ENCODE results near the gene PTTG1IP2. TPM values are rescaled to one million over a fixed set of nuclear protein-coding genes. Genes with fewer than 3 reads are reported as not detected.

The PTTG1IP2 gene
- total RNA-seq, 1 experiment from 2014 or later: not detected

DNA sequence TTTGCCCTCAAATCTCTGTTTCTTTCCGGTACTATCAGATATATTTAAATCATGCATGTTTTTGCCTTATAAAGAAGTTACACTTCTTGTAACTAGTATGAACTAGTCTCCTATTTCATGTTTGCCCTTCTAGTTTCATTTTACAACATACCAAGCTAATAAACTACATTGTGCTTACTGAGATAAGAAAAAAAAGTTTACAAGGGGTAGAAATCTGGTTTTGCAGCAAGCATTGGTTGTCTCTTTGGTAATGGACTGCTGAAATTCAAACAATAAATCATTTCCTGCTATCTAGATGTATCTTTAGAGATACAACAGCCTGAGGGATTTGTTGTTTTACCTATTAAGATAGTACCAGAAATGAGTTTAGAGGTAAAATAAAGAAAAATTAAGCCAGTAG, 18.8 kb downstream of the PTTG1IP2 start:
- Mint-ChIP-seq H3K4me1 (peaks cover 0 to 6% of the 10 kb centered on the region in 2 experiments; a peak in 2 of 4 replicates), H3K27me3 (ENCODE audit: low read depth) (no peaks in the 10 kb centered on the region), H3K4me3 (no peak overlapping the region), H3K27ac (no peak overlapping the region), H3K36me3 (ENCODE audit: insufficient read depth in 1 of 3, low read depth in 3 of 3) (no peaks in the 10 kb centered on the region), H3K9me3 (no peaks in the 10 kb centered on the region)
- Histone ChIP-seq H2BK15ac (ENCODE audit: low read depth, low read length) (no peak overlapping the region), H3K23ac (ENCODE audit: insufficient read length, low read depth, low read length) (no peak overlapping the region), H3K27ac (ENCODE audit: insufficient read length, low read depth, low read length) (no peak overlapping the region), H3K9me3 (ENCODE audit: control insufficient read depth, low read depth, low read length) (no peaks in the 10 kb centered on the region), H3K9ac (ENCODE audit: extremely low read depth, insufficient read length, low read length) (no peak overlapping the region), H3K4me2 (ENCODE audit: insufficient read depth, insufficient read length, low read length) (no peak overlapping the region), H4K91ac (ENCODE audit: insufficient read length, low read depth, low read length) (no peak overlapping the region), H2AFZ (ENCODE audit: low read length) (no peak overlapping the region), H3K4ac (ENCODE audit: low read depth, low read length) (no peak overlapping the region), H2BK5ac (ENCODE audit: insufficient read length, low read length) (no peak overlapping the region), H4K8ac (replicated peaks; ENCODE audit: insufficient read length, low read depth, low read length) (no peak overlapping the region), H3K79me2 (ENCODE audit: insufficient read depth, low read length) (no peaks in the 10 kb centered on the region), H4K20me1 (ENCODE audit: control insufficient read depth, insufficient read depth, insufficient read length) (no peaks in the 10 kb centered on the region), H2BK12ac (ENCODE audit: insufficient read length, low read depth, low read length) (no peak overlapping the region), H3K27me3 (ENCODE audit: insufficient read depth, low read length) (no peaks in the 10 kb centered on the region), H3K23me2 (ENCODE audit: insufficient read length, low read depth, low read length, poor library complexity, severe bottlenecking) (no peaks in the 10 kb centered on the region), H2BK120ac (ENCODE audit: low read depth, low read length, poor library complexity, severe bottlenecking) (no peak overlapping the region), H3K56ac (ENCODE audit: insufficient read length, low read depth, low read length) (no peak overlapping the region), H3T11ph (ENCODE audit: low read length) (no peak overlapping the region), H4K5ac (ENCODE audit: insufficient read length, low read depth, low read length) (no peak overlapping the region), H3K18ac (ENCODE audit: insufficient read length, low read depth, low read length) (no peak overlapping the region), H2BK20ac (ENCODE audit: low read depth, low read length, poor library complexity, severe bottlenecking) (no peak overlapping the region), H3K14ac (ENCODE audit: insufficient read depth, low read length) (no peak overlapping the region), H3K4me1 (ENCODE audit: insufficient read depth, low read length) (no peaks in the 10 kb centered on the region), H3K79me1 (ENCODE audit: insufficient read depth, low read depth, low read length, poor library complexity, severe bottlenecking) (no peaks in the 10 kb centered on the region), H2AK5ac (ENCODE audit: insufficient read length, low read length) (no peak overlapping the region)
- TF ChIP-seq, protein P1, sequence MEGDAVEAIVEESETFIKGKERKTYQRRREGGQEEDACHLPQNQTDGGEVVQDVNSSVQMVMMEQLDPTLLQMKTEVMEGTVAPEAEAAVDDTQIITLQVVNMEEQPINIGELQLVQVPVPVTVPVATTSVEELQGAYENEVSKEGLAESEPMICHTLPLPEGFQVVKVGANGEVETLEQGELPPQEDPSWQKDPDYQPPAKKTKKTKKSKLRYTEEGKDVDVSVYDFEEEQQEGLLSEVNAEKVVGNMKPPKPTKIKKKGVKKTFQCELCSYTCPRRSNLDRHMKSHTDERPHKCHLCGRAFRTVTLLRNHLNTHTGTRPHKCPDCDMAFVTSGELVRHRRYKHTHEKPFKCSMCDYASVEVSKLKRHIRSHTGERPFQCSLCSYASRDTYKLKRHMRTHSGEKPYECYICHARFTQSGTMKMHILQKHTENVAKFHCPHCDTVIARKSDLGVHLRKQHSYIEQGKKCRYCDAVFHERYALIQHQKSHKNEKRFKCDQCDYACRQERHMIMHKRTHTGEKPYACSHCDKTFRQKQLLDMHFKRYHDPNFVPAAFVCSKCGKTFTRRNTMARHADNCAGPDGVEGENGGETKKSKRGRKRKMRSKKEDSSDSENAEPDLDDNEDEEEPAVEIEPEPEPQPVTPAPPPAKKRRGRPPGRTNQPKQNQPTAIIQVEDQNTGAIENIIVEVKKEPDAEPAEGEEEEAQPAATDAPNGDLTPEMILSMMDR (conservative IDR thresholded peaks at IDR 0.05): no peak
- WGBS (ENCODE audit: extremely low coverage, insufficient read length, low lambda C conversion rate): no CpG with 5 or more reads among the region's 1 CpG
- DNase-seq: no peak

Data from H9 (cell line).